Nephron progenitor cell (in vitro differentiated cells): ENCODE measurements around the gene C3orf22.
A peak's percentile ranks its signal among the peaks of the same experiment; 100 is the strongest.

Source experiments
- DNase-seq: peaks from one replicate; pipeline ENCODE4 v3.0.0; 2021
- H3K27ac Mint-ChIP-seq: 2 replicates; pipeline ENCODE4 v1.8.0; 2021; ENCODE audit warnings: mild to moderate bottlenecking, moderate library complexity, mixed read lengths
- H3K27me3 Mint-ChIP-seq: 2 replicates; pipeline ENCODE4 v1.8.0; 2021; ENCODE audit warnings: mild to moderate bottlenecking, low read depth, mixed read lengths; ENCODE audit not compliant: poor library complexity
- H3K36me3 Mint-ChIP-seq: 2 replicates; pipeline ENCODE4 v1.8.0; 2021; ENCODE audit warnings: low read depth, mixed read lengths
- H3K4me1 Mint-ChIP-seq: 2 replicates; pipeline ENCODE4 v1.8.0; 2021; ENCODE audit warnings: mixed read lengths
- H3K4me3 Mint-ChIP-seq: 2 replicates; pipeline ENCODE4 v1.8.0; 2021; ENCODE audit warnings: mild to moderate bottlenecking, moderate library complexity, mixed read lengths
- H3K9me3 Mint-ChIP-seq: 2 replicates; pipeline ENCODE4 v1.8.0; 2021; ENCODE audit warnings: mild to moderate bottlenecking, moderate library complexity, mixed read lengths
- CTCF ChIP-seq: fragments of 200-600 bp; sonication (generic); IDR thresholded peaks from 2 replicates; pipeline ENCODE4 v1.5.0; 2021; ENCODE audit warnings: antibody characterized with exemption

Gene C3orf22

GRCh38 chr3:126546013-126546412, 12.7 kb downstream of the C3orf22 start:
- Mint-ChIP-seq H3K36me3 (no peaks in the 10 kb centered on the region), H3K4me1 (peaks cover 44% of the 10 kb centered on the region), H3K27ac (no peak overlapping the region), H3K9me3 (no peaks in the 10 kb centered on the region), H3K4me3 (no peak overlapping the region), H3K27me3 (peaks cover 7% of the 10 kb centered on the region)
- no peak for DNase-seq
- TF ChIP-seq CTCF: no peak

- no peaks in the 10 kb centered on the region for H3K9me3 Mint-ChIP-seq
- no peak for TF ChIP-seq CTCF
- no peaks in the 10 kb centered on the region for H3K36me3 Mint-ChIP-seq
- no peak for DNase-seq
- no peak overlapping the region for H3K27ac Mint-ChIP-seq
- peaks cover 7% of the 10 kb centered on the region for H3K27me3 Mint-ChIP-seq
- H3K4me1 Mint-ChIP-seq: peaks cover 40% of the 10 kb centered on the region
- no peak overlapping the region for H3K4me3 Mint-ChIP-seq
Measured at GRCh38 chr3:126545544-126545943, 13.2 kb downstream of the C3orf22 start.

GRCh38 chr3:126544596-126545281, 14.0 kb downstream of the C3orf22 start:
- no peak for DNase-seq
- Mint-ChIP-seq H3K9me3 (no peaks in the 10 kb centered on the region), H3K4me1 (peaks cover 36% of the 10 kb centered on the region), H3K36me3 (no peaks in the 10 kb centered on the region), H3K4me3 (no peak overlapping the region), H3K27me3 (peaks cover 7% of the 10 kb centered on the region), H3K27ac (peak overlapping the region; percentile 59)
- TF ChIP-seq CTCF: no peak

- no peaks in the 10 kb centered on the region for H3K36me3 Mint-ChIP-seq
- DNase-seq: no peak
- no peak overlapping the region for H3K27ac Mint-ChIP-seq
- H3K4me1 Mint-ChIP-seq: peaks cover 25% of the 10 kb centered on the region
- TF ChIP-seq CTCF: no peak
- no peaks in the 10 kb centered on the region for H3K9me3 Mint-ChIP-seq
- peaks cover 7% of the 10 kb centered on the region for H3K27me3 Mint-ChIP-seq
- H3K4me3 Mint-ChIP-seq: no peak overlapping the region
Measured at GRCh38 chr3:126543457-126544061, 15.2 kb downstream of the C3orf22 start.

DNA sequence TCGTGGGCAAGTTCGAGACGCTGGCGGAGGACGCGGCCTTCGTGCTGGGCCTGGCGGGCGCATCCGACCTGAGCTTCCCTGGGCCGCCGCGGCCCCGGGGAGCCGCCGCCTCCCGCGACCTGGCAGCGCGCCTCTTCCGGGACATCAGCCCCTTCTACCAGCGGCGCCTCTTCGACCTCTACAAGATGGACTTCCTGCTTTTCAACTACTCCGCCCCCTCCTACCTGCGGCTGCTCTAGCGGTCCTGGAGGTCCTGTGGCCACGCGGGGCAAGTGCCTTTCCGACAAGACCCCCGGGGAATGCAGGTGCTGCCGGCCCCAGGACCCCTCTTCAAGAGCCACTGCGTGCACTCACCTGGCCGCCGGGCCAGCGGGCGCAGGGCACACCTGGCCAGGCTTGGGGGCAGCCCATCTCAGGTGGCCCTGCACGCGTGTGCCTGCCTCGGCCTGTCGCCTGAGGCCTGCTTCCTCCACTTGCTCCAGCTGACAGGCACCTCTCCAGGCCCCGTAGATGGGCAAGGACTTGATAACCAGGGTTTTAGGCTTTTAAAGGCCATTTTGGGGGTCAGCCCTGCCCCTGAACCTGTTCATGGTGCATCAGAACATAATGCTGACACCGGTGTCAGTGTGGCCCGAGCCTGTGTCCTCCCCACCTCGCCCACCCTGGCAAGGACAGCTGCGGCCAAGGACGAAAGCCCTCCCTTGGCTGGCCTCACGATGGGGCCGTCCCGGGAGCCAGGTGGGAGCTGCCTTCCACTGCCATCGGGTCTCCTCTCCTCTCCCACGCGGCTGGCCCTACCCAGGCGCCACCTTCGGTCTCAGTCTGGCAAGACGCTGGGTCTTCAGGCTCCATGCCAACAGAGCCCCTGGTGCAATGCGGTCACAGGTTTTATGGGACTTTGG, 16.1 kb downstream of the C3orf22 start:
- Mint-ChIP-seq H3K27ac (no peak overlapping the region), H3K4me1 (peaks cover 23% of the 10 kb centered on the region), H3K27me3 (peaks cover 10% of the 10 kb centered on the region), H3K4me3 (no peak overlapping the region), H3K36me3 (no peaks in the 10 kb centered on the region), H3K9me3 (no peaks in the 10 kb centered on the region)
- DNase-seq: no peak
- TF ChIP-seq CTCF: no peak
